ENCODE results near the gene RPL29. TPM values are rescaled to one million over a fixed set of nuclear protein-coding genes. Genes with fewer than 3 reads are reported as not detected.

The RPL29 gene
- total and polyA plus RNA-seq, 2 of the 8 experiments (the other 6 are each of a cell fraction or from before 2014, with no cell fraction given): 1,467 to 2,660 TPM

DNA sequence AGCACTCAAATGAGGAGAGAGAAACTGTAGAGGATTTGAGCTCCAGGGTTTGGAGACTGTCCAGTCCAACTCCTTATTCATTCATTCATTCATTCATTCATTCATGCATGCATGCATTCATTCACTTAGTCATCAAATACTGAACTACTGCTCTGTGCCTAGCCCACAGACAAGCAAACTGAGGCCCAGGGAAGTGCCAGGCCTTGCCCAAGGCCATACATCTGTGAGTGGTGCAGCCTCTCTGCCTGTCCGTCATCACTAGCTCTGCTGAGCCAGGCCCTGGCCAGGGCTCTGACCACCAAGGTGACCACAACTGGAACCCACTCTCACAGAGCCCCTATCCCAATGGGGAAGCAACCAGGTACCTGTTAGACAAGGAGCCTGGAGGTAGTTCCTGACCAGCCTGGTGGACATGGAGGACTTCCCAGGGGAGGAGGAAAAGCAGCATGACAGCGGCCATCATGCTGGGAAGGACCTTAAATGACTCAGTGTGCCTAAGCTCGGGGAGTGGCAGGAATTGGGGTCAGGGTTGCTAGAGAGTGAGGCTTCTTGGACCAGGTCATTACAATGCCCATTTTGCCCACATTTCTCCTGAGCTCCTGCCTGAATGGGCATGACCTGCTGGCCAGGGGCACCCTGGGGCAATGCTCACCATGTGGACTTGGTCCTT lies 27.5 kb upstream of the RPL29 start (continued):
- TF ChIP-seq CHD1 (IDR thresholded peaks at IDR 0.05; ENCODE audit: low read depth, low read length): no peak
